NCI-H2107 treated with DMSO at 0.1 percent for 48 hours (cell line): ENCODE measurements around the gene ZMYND8.
A peak's percentile ranks its signal among the peaks of the same experiment; 100 is the strongest.
"Not testable (repeated sequence)": the region's sequence is repeated elsewhere in the genome, so short reads cannot be mapped to it uniquely, and the experiment has no call there.

Experiments
- DNase-seq: peaks from one replicate; lab custom pipeline; 2025; ENCODE audit not compliant: unreplicated experiment; lab: John Stamatoyannopoulos, UW

The ZMYND8 gene

DNA sequence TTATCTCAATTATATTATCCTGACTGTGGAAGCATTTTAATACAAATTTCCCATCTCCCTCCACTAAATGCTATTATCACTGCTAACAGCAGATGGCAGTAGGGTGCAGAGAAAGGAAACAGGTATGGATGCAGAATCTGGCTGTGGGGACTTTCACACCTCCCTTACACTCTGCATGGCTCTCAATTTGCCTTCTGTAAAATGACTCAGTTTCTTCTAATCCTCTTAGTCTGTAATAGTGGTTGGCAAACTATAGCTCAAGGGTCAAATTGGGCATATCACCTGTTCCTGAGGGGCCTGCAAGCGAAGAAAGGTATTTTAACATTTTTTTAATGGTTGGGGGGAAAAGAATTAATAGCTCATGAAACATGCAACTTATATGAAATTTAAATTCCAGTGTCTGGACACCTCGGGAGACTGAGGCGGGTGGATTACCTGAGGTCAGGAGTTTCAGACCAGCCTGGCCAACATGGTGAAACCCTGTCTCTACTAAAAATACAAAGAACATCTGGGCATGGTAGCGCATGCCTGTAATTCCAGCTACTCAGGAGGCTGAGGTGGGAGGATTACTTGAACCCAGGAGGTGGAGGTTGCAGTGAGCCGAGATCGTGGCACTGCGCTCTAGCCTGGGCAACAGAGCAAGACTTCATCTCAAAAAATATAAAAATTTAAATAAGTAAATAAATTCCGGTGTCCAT lies 83.5 kb downstream of the ZMYND8 start:
- DNase-seq: peak; percentile 34

DNA sequence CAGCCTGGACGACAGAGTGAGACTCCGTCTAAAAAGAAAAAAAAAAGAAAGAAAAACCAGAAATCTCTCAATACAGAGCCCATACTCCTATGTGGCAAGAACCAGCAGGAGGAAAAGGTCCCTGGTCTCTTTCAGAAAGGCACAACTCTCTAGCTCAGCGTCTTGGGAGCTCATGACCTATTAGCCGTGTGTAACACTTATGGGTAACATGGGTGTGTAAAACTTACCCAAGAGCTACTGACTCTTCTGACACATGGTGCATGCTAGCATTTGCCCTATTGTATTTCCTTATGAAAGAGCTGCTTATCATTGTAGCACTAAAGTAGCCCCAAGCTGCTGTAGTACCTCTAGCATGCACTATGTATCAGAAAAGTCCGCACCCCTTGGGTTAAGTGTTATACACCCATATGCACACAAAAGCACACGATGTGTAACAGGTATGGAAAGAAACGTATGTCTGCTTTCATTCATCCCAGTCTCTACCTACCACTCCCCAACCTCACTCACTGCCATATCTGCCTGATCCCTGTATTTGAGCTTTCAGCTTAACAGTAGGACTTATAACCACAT lies 85.4 kb downstream of the ZMYND8 start:
- DNase-seq: no peak

DNA sequence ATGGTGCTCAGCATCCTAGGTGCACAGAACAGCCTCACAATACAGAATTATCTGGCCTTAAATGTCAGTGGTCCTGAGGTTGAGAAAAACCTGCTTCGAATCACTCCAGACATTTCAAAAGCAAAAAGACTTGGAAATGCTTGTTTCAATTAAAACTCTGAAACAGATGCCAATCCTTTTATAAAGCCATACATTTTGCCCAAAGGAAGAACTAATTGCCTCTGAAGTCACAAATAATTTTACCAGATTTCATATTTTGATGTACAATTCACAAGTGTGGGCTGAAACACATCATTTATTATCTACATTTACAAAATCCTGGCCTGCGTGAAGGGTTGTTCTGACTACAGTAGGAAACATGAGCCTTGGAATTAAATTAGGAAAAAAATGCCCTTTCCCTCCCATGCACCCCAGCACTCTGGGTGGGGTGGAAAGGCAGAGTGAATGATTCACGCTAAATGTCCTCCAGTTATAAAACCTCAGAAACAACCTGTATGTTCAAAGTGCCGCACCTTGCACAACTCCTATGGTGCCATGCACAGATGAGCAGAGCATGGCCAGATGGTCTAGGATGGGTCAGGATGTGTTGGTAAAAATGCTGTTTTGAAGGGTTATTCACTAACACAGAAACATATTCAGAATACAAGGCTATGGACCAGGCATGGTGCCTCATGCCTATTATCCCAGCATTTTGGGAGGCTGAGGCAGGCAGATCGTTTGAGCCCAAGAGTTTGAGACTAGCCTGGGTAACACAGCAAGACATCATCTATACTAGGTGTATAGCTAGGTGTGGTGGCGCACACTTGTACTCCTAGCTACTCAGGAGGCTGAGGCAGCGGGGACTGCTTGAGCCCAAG lies 87.0 kb downstream of the ZMYND8 start:
- DNase-seq: no peak

GRCh38 chr20:47267621-47268020 lies 88.9 kb downstream of the ZMYND8 start:
- no peak for DNase-seq

- DNase-seq: no peak
Measured at GRCh38 chr20:47266847-47267515, 89.5 kb downstream of the ZMYND8 start.

GRCh38 chr20:47265984-47266383 lies 90.5 kb downstream of the ZMYND8 start:
- peak; percentile 9 for DNase-seq

GRCh38 chr20:47265214-47265613 lies 91.3 kb downstream of the ZMYND8 start:
- DNase-seq: no peak

DNA sequence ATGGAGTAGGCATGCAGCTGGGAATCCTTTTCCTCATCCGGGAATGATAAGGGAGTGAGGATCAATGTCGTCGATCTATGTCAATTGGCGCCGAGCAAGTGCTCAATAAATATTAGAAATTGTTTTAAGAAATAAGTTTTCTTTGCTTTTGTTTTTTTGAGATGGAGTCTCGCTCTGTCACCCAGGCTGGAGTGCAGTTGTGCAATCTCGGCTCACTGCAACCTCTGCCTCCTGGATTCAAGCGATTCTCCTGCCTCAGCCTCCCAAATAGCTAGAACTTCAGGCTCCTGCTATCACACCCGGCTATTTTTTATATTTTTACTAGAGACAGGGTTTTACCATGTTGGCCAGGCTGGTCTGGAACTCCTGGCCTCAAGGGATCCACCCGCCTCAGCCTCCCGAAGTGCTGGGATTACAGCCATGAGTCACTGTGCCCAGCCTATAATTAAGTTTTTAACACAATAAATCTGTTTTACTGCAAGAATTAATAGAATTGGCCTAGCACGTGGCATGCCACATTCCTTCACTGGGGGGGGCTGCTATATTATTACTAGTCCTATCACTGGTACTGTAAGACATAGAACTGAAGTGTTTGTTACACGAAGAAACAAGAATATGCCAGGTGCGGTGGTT lies 92.2 kb downstream of the ZMYND8 start:
- DNase-seq: not testable (repeated sequence)

DNA sequence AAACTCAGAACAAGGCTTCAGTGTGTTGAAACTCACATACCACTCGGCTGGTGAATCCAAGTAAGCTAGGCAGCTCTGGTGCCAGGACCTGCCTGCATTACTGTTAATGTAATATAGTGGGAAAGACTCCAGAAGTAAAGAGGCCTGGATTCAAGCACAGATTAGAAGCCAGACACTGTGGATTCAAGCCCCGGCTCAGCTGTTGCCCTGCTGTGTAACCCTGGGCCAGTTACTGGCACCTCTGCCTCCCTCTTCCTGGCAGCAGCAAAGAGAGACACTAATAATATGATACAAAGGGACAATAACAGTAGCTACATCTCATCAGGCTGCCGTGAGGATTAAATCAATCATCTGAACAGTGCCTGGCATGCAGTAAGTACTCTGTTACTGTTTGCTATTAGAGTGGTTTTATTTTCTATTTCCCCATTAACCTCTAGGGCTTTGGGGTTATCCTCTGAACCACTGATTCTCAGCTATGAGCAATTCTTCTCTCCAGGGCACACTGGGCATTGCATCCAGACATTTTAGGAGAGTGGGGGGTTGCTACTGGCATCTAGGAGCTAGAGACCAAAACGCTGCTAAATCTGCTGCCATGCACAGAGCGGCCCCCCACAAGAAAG lies 92.9 kb downstream of the ZMYND8 start:
- peak; percentile 59 for DNase-seq

- DNase-seq: no peak
Measured at GRCh38 chr20:47263080-47263464, 93.4 kb downstream of the ZMYND8 start.

- DNase-seq: peak; percentile 81
Measured at GRCh38 chr20:47262365-47263013, 94.0 kb downstream of the ZMYND8 start.

- no peak for DNase-seq
Measured at GRCh38 chr20:47262008-47262364, 94.5 kb downstream of the ZMYND8 start.

- DNase-seq: not testable (repeated sequence)
Measured at GRCh38 chr20:47261161-47261774, 95.2 kb downstream of the ZMYND8 start.

GRCh38 chr20:47260540-47261126 lies 95.9 kb downstream of the ZMYND8 start:
- DNase-seq: not testable (repeated sequence)

GRCh38 chr20:47258745-47259695 lies 97.5 kb downstream of the ZMYND8 start:
- DNase-seq: no peak

DNA sequence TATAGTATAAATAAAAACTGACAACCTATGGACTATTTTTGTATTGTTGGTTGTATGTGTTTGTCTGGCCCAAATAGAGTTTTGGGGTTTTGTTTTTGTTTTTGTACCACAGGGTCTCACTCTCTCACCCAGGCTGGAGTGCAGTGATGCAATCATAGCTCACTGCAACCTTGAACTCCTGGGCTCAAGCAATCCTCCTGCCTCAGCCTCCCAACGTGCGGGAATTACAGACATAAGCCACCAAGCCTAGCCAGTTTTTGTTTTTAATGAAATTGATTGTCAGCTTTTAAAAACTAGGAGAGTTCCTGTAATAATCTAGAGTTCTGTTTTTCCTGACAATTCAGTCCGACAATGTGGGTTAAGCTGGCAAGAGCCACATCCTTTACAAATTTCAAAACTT lies 98.7 kb downstream of the ZMYND8 start:
- no peak for DNase-seq

GRCh38 chr20:47257256-47257655 lies 99.2 kb downstream of the ZMYND8 start:
- DNase-seq: no peak

- DNase-seq: no peak
Measured at GRCh38 chr20:47256668-47257236, 99.7 kb downstream of the ZMYND8 start.
